ENCODE results near the gene CERS6. TPM values are rescaled to one million over a fixed set of nuclear protein-coding genes. Genes with fewer than 3 reads are reported as not detected.

Gene CERS6
- total and polyA plus RNA-seq, 2 of the 8 experiments (the other 6 are each of a cell fraction or from before 2014, with no cell fraction given) = 6.8 to 28.2 TPM

DNA sequence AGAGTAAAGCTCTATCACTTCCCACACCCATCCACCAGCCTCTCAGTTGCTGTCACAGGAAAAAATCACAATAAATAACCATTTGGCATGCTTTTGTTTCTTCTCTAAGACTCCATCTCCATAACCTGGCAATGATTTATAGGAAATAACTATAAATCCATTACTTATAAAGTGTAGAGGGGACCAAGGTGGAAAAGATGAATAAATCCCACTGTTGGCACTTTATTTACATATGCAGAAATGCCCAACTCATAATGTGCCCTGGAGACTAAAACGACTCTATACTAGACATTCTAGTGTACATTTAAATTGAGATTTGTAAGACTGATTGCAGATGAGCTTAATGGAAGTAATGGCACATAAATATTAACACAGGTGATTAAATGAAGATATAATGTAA lies 338.9 kb downstream of the CERS6 start:
- no peak overlapping the region for H3K23ac ChIP-seq (ENCODE audit: insufficient read length)
- H3K4me3 ChIP-seq (ENCODE audit: extremely low read depth in 1 of 4, insufficient read depth in 2 of 4, low read depth in 3 of 4, low read length in 4 of 4) = no peak overlapping the region
- H3K79me2 ChIP-seq (ENCODE audit: control insufficient read depth in 1 of 2, insufficient read depth in 2 of 2, low read length in 2 of 2) = no peaks in the 10 kb centered on the region
- H3K79me1 ChIP-seq (ENCODE audit: low read depth, low read length) = no peaks in the 10 kb centered on the region
- H2BK20ac ChIP-seq (ENCODE audit: low read length) = no peak overlapping the region
- no peak for DNase-seq (ENCODE audit: low read depth in 1 of 2, low spot score in 2 of 2)
- no peak overlapping the region for H3K27ac ChIP-seq (ENCODE audit: low read depth, low read length)
- peaks cover 4 to 14% (median 10%) of the 10 kb centered on the region in 4 experiments; a peak in 5 of 7 replicates for H3K4me1 ChIP-seq (replicated peaks in 1 of 4; ENCODE audit: control insufficient read depth in 3 of 4, insufficient read depth in 4 of 4, low read length in 3 of 4)
- H3K36me3 ChIP-seq (ENCODE audit: control insufficient read depth in 2 of 4, insufficient read depth in 4 of 4, low read length in 3 of 4) = no peaks in the 10 kb centered on the region
- H3K18ac ChIP-seq (ENCODE audit: extremely low read depth, low read length) = no peak overlapping the region
- H3K9me3 ChIP-seq (ENCODE audit: insufficient read depth in 2 of 2, low read depth in 1 of 2, low read length in 1 of 2) = no peaks in the 10 kb centered on the region
- H4K20me1 ChIP-seq (replicated peaks in 1 of 2; ENCODE audit: control insufficient read depth in 1 of 2, insufficient read depth in 2 of 2, low read length in 2 of 2) = no peaks in the 10 kb centered on the region
- no peak overlapping the region for H4K91ac ChIP-seq (replicated peaks; ENCODE audit: insufficient read length, low read length)
- H3K56ac ChIP-seq (replicated peaks; ENCODE audit: insufficient read length, low read depth, low read length) = no peak overlapping the region
- 88% methylated on average over 1 of the region's 1 CpG; no CpG with 5 or more reads in 1 of the 2 experiments for WGBS, 2 experiments (ENCODE audit: extremely low coverage in 1 of 2, insufficient coverage in 1 of 2, insufficient read length in 1 of 2, insufficient replicate concordance in 2 of 2, low coverage in 1 of 2, low lambda C conversion rate in 2 of 2, missing lambda C conversion rate in 1 of 2)
- H2BK12ac ChIP-seq (ENCODE audit: low read depth, low read length) = no peak overlapping the region
- H3K23me2 ChIP-seq (ENCODE audit: low read depth, low read length) = no peaks in the 10 kb centered on the region
- H3K14ac ChIP-seq (ENCODE audit: insufficient read length) = no peak overlapping the region
- no peak overlapping the region for H2AK5ac ChIP-seq (ENCODE audit: low read depth, low read length)
- no peak overlapping the region for H3K4me2 ChIP-seq (ENCODE audit: insufficient read depth in 1 of 2, low read depth in 2 of 2, low read length in 2 of 2)
- H3K27me3 ChIP-seq (replicated peaks in 1 of 4; ENCODE audit: control insufficient read depth in 3 of 4, extremely low read depth in 1 of 4, insufficient read depth in 3 of 4, low read length in 3 of 4) = no peaks in the 10 kb centered on the region
- H2BK15ac ChIP-seq (ENCODE audit: low read length) = no peak overlapping the region
- CTCF ChIA-PET (ENCODE audit: partially characterized antibody) = no interaction called here
- no peak overlapping the region for H2AFZ ChIP-seq (ENCODE audit: low read length)
- no peak overlapping the region for H4K8ac ChIP-seq (ENCODE audit: extremely low read depth, insufficient read depth, low read length)
- no peak overlapping the region for H2BK5ac ChIP-seq (ENCODE audit: low read depth, low read length)
- FAIRE-seq = no peak
- H3K9ac ChIP-seq (replicated peaks in 1 of 4; ENCODE audit: extremely low read depth in 1 of 4, low read depth in 3 of 4, low read length in 3 of 4) = no peak overlapping the region
- H4K5ac ChIP-seq (ENCODE audit: insufficient read length, low read depth, low read length) = no peak overlapping the region
- POLR2A ChIA-PET (ENCODE audit: partially characterized antibody) = no interaction called here
- no peak overlapping the region for H3K4ac ChIP-seq (replicated peaks; ENCODE audit: insufficient read length, low read depth, low read length)
- H2BK120ac ChIP-seq (replicated peaks; ENCODE audit: low read depth, low read length) = no peak overlapping the region
- no peak for TF ChIP-seq SP2 (IDR thresholded peaks at IDR 0.05; ENCODE audit: low read length)
- TF ChIP-seq GABPA (IDR thresholded peaks at IDR 0.05; ENCODE audit: borderline replicate concordance, insufficient read depth, low read length) = no peak
- TF ChIP-seq RXRA (IDR thresholded peaks at IDR 0.05; ENCODE audit: insufficient read depth, low read depth, low read length) = no peak
- no peak for TF ChIP-seq RFX5 (IDR thresholded peaks at IDR 0.05; ENCODE audit: borderline replicate concordance, low read depth, low read length)
- TF ChIP-seq SIN3A (conservative IDR thresholded peaks at IDR 0.05 in 1 of 2, IDR thresholded peaks at IDR 0.05 in 1 of 2; ENCODE audit: low read depth in 1 of 2, low read length in 2 of 2) = no peak
- TF ChIP-seq, protein P1, sequence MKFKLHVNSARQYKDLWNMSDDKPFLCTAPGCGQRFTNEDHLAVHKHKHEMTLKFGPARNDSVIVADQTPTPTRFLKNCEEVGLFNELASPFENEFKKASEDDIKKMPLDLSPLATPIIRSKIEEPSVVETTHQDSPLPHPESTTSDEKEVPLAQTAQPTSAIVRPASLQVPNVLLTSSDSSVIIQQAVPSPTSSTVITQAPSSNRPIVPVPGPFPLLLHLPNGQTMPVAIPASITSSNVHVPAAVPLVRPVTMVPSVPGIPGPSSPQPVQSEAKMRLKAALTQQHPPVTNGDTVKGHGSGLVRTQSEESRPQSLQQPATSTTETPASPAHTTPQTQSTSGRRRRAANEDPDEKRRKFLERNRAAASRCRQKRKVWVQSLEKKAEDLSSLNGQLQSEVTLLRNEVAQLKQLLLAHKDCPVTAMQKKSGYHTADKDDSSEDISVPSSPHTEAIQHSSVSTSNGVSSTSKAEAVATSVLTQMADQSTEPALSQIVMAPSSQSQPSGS (IDR thresholded peaks at IDR 0.05; ENCODE audit: low read length) = no peak
- no peak for TF ChIP-seq POU5F1 (IDR thresholded peaks at IDR 0.05; ENCODE audit: low read depth, low read length)
- TF ChIP-seq KDM1A (IDR thresholded peaks at IDR 0.05; ENCODE audit: borderline replicate concordance, low read length) = no peak
- TF ChIP-seq ASH2L (IDR thresholded peaks at IDR 0.05; ENCODE audit: low read length) = no peak
- TF ChIP-seq SIX5 (IDR thresholded peaks at IDR 0.05; ENCODE audit: low read depth, low read length) = no peak
- no peak for TF ChIP-seq RAD21 (IDR thresholded peaks at IDR 0.05 in 1 of 2, conservative IDR thresholded peaks at IDR 0.05 in 1 of 2; ENCODE audit: low read depth in 2 of 2, low read length in 2 of 2)
- no peak for TF ChIP-seq CEBPB (IDR thresholded peaks at IDR 0.05; ENCODE audit: low read depth, low read length)
- no peak for TF ChIP-seq KDM4A (IDR thresholded peaks at IDR 0.05; ENCODE audit: low read depth, low read length, severe bottlenecking)
